Loucy (cell line): Measurements from ENCODE around the gene RBM33.
A peak's percentile ranks its signal among the peaks of the same experiment; 100 is the strongest.

Source experiments
- H2AFZ ChIP-seq: fragments of 200-600 bp; sonication (generic); 2 replicates; pipeline ENCODE4 v1.6.0; 2016; ENCODE audit warnings: antibody characterized with exemption, mild to moderate bottlenecking, low read length, moderate library complexity
- H3F3A ChIP-seq: fragments of 200-600 bp; 2 replicates; pipeline ENCODE4 v1.6.0; 2016; ENCODE audit warnings: antibody characterized with exemption, low read depth, mild to moderate bottlenecking
- H3K27me3 ChIP-seq: fragments of 200-600 bp; sonication (generic); 2 replicates; pipeline ENCODE4 v1.6.1; 2014; ENCODE audit warnings: low read length, mild to moderate bottlenecking; ENCODE audit not compliant: insufficient read depth, poor library complexity, severe bottlenecking
- H3K36me3 ChIP-seq: fragments of 200-600 bp; sonication (generic); 2 replicates; pipeline ENCODE4 v1.6.1; 2016; ENCODE audit warnings: low read length; ENCODE audit not compliant: insufficient read depth
- H3K4me1 ChIP-seq: fragments of 200-600 bp; sonication (generic); 2 replicates; pipeline ENCODE4 v1.5.1; 2014; ENCODE audit warnings: low read length, mild to moderate bottlenecking; ENCODE audit not compliant: insufficient read depth, poor library complexity, severe bottlenecking
- H3K4me2 ChIP-seq: fragments of 200-600 bp; sonication (generic); 2 replicates; pipeline ENCODE4 v1.6.0; 2014; ENCODE audit warnings: antibody characterized with exemption, low read length, low read depth, mild to moderate bottlenecking; ENCODE audit not compliant: poor library complexity, severe bottlenecking
- H3K4me3 ChIP-seq: fragments of 200-600 bp; sonication (generic); 2 replicates; pipeline ENCODE4 v1.5.1; 2014; ENCODE audit warnings: low read length, mild to moderate bottlenecking, mixed read lengths; ENCODE audit not compliant: poor library complexity, severe bottlenecking
- H3K79me2 ChIP-seq: fragments of 200-600 bp; sonication (generic); 2 replicates; pipeline ENCODE4 v1.6.1; 2014; ENCODE audit warnings: low read length; ENCODE audit not compliant: insufficient read depth
- H3K9ac ChIP-seq: fragments of 200-600 bp; sonication (generic); 2 replicates; pipeline ENCODE4 v1.6.0; 2014; ENCODE audit warnings: mild to moderate bottlenecking, low read depth, low read length, moderate library complexity; ENCODE audit not compliant: poor library complexity, severe bottlenecking
- H3K9me2 ChIP-seq: fragments of 200-600 bp; sonication (generic); replicated peaks from 2 replicates; pipeline ENCODE4 v1.6.1; 2016; ENCODE audit warnings: low read depth, low read length, mixed read lengths
- H3K9me3 ChIP-seq: fragments of 200-600 bp; sonication (generic); 2 replicates; pipeline ENCODE4 v1.6.1; 2014; ENCODE audit warnings: mild to moderate bottlenecking, antibody characterized with exemption, low read length, low read depth; ENCODE audit not compliant: insufficient read depth
- H4K20me1 ChIP-seq: fragments of 200-600 bp; sonication (generic); 2 replicates; pipeline ENCODE4 v1.6.0; 2014; ENCODE audit warnings: antibody characterized with exemption, low read length, mild to moderate bottlenecking; ENCODE audit not compliant: insufficient read depth, poor library complexity, severe bottlenecking
- EZH2phosphoT487 ChIP-seq: fragments of 200-600 bp; IDR thresholded peaks from 2 replicates; pipeline ENCODE4 v1.6.1; 2018; ENCODE audit warnings: antibody characterized with exemption, mild to moderate bottlenecking, moderate library complexity, borderline replicate concordance
- TF ChIP-seq, protein P1 (sequence below): fragments of 200-600 bp; sonication (generic); conservative IDR thresholded peaks from 2 replicates; pipeline ENCODE4 v1.5.1; 2014; ENCODE audit warnings: mild to moderate bottlenecking, antibody characterized with exemption, low read length

The RBM33 gene

DNA sequence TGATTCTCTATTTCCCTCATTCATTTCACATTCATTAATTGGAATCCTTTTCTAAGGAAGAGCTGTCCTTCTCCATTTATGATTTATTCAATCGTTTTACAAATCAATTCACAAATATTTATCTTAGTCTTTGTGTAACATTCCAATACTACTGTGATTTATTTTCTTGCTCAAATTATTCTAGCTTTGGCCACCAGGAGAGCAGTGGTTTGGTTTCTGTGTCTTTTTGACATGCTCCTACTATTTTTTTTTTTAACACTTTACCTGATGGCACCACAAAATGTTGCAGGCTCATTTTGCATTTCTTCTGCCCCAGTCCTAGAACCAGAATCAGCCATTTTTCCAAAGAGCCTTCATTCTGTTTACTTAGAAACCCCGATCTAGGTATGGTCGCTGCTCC, 13.3 kb upstream of the RBM33 start:
- no peaks in the 10 kb centered on the region for H3K36me3 ChIP-seq
- H3K9me3 ChIP-seq, result no peaks in the 10 kb centered on the region; the same call in 1 of the 2 replicates
- no peaks in the 10 kb centered on the region for H4K20me1 ChIP-seq
- no peaks in the 10 kb centered on the region for H3F3A ChIP-seq
- H3K27me3 ChIP-seq, result no peaks in the 10 kb centered on the region
- no peaks in the 10 kb centered on the region for H3K4me1 ChIP-seq
- no peaks in the 10 kb centered on the region for H3K9me2 ChIP-seq
- no peak overlapping the region for H3K4me2 ChIP-seq
- no peaks in the 10 kb centered on the region for H3K79me2 ChIP-seq
- no peak overlapping the region for H3K4me3 ChIP-seq
- TF ChIP-seq, protein P1, sequence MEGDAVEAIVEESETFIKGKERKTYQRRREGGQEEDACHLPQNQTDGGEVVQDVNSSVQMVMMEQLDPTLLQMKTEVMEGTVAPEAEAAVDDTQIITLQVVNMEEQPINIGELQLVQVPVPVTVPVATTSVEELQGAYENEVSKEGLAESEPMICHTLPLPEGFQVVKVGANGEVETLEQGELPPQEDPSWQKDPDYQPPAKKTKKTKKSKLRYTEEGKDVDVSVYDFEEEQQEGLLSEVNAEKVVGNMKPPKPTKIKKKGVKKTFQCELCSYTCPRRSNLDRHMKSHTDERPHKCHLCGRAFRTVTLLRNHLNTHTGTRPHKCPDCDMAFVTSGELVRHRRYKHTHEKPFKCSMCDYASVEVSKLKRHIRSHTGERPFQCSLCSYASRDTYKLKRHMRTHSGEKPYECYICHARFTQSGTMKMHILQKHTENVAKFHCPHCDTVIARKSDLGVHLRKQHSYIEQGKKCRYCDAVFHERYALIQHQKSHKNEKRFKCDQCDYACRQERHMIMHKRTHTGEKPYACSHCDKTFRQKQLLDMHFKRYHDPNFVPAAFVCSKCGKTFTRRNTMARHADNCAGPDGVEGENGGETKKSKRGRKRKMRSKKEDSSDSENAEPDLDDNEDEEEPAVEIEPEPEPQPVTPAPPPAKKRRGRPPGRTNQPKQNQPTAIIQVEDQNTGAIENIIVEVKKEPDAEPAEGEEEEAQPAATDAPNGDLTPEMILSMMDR, result 0 out of 2 replicates have a peak, but pooled peaks have one; percentile 22
- no peak for TF ChIP-seq EZH2phosphoT487
- H3K9ac ChIP-seq, result no peak overlapping the region
- H2AFZ ChIP-seq, result no peak overlapping the region

DNA sequence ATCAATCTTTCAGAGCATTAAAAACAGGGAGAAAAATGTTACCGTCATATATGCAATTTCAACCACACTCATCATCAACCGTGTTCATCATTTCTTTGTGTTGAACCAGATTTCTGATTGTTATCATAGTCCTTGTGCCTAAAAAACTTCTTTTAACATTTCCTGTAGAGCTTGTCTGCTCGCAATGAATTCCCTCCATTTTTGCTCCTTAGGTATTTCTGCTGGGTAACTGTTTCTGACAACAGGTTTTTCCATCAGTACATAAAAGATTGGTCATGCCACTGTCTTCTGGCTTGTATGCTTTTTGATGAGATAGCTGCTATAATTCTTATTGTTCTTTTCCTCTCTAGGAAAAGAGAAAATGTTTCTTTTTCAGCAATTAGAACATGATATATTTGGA, 8.6 kb upstream of the RBM33 start:
- Histone ChIP-seq H3K9ac (no peak overlapping the region), H3K79me2 (no peaks in the 10 kb centered on the region), H3K9me2 (no peaks in the 10 kb centered on the region), H4K20me1 (no peaks in the 10 kb centered on the region), H3K4me3 (no peak overlapping the region), H3K36me3 (no peaks in the 10 kb centered on the region), H3K4me2 (no peak overlapping the region), H3F3A (no peaks in the 10 kb centered on the region), H2AFZ (no peak overlapping the region), H3K27me3 (no peaks in the 10 kb centered on the region), H3K9me3 (no peaks in the 10 kb centered on the region), H3K4me1 (no peaks in the 10 kb centered on the region)
- TF ChIP-seq EZH2phosphoT487, result no peak
- TF ChIP-seq, protein P1, result no peak

DNA sequence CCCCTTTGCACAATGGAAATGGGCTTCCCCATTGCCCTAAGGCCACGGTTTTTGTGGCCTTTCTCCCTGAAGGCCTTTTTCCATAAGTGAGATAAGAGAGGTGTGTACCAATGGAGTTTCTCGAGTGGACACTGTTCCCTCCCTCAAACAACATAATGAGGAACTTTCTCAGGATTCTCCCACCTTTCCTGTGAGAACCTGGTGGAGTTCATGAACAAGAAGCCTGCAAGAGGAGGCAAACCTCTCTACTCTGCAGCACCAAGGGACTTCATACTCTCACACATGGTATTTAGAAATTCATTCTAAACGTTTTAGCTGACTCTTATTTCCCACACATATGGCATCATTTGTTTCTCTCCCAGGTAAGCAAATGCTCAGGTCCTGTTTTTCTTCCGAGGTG, 7.3 kb upstream of the RBM33 start:
- Histone ChIP-seq H2AFZ (no peak overlapping the region), H3K9me3 (no peaks in the 10 kb centered on the region), H3K36me3 (no peaks in the 10 kb centered on the region), H3K79me2 (no peaks in the 10 kb centered on the region), H3K4me2 (no peak overlapping the region), H3K27me3 (no peaks in the 10 kb centered on the region), H3F3A (no peaks in the 10 kb centered on the region), H3K4me1 (no peaks in the 10 kb centered on the region), H4K20me1 (no peaks in the 10 kb centered on the region), H3K9ac (no peak overlapping the region), H3K9me2 (no peaks in the 10 kb centered on the region), H3K4me3 (no peak overlapping the region)
- TF ChIP-seq EZH2phosphoT487, result no peak
- TF ChIP-seq, protein P1, result no peak
